ENCODE data around the gene SLC5A1.

DNA sequence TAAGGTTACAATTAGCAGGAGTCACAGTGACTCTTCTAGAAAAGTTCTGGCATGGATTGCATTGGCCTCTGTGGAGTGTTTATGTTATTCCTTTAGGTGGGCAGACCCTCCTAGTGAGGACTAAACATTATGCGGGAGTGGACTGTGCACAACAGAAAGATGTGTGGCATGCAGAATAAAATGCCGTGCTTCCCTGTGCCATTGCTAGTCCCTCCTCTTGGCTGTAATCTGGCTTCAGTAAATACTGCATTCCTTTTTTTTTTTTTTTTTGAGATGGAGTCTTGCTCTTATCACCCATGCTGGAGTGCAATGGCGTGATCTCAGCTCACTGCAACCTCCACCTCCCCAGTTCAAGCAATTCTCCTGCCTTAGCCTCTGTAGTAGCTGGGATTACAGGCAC, 45.0 kb downstream of the SLC5A1 start:
- TF ChIP-seq, protein P1, sequence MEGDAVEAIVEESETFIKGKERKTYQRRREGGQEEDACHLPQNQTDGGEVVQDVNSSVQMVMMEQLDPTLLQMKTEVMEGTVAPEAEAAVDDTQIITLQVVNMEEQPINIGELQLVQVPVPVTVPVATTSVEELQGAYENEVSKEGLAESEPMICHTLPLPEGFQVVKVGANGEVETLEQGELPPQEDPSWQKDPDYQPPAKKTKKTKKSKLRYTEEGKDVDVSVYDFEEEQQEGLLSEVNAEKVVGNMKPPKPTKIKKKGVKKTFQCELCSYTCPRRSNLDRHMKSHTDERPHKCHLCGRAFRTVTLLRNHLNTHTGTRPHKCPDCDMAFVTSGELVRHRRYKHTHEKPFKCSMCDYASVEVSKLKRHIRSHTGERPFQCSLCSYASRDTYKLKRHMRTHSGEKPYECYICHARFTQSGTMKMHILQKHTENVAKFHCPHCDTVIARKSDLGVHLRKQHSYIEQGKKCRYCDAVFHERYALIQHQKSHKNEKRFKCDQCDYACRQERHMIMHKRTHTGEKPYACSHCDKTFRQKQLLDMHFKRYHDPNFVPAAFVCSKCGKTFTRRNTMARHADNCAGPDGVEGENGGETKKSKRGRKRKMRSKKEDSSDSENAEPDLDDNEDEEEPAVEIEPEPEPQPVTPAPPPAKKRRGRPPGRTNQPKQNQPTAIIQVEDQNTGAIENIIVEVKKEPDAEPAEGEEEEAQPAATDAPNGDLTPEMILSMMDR (conservative IDR thresholded peaks at IDR 0.05; ENCODE audit: low read depth in 2 of 2), result no peak
- no peak for TF ChIP-seq POLR2AphosphoS5 (IDR thresholded peaks at IDR 0.05; ENCODE audit: low read depth)
- no peak for TF ChIP-seq EZH2phosphoT487 (IDR thresholded peaks at IDR 0.05; ENCODE audit: unreplicated experiment)
- TF ChIP-seq JUNB (IDR thresholded peaks at IDR 0.05; ENCODE audit: unreplicated experiment), result no peak

Data from GM23338 (cell line).